Measurements from ENCODE around the gene CA12. TPM values are rescaled to one million over a fixed set of nuclear protein-coding genes. Genes with fewer than 3 reads are reported as not detected.

Gene CA12
- total and polyA plus RNA-seq, 2 donors (not counting 3 experiments of a cell fraction or from before 2014, with no cell fraction given) = 1.1 to 5.9 TPM

- no peak overlapping the region for H3K9ac ChIP-seq (replicated peaks; ENCODE audit: extremely low read depth, insufficient read depth, low read length)
- dilution Hi-C loops (cut with MboI; ENCODE audit: extremely low pct_ligation_motif_present, low sequenced_read_pairs) (no loop called here), intact Hi-C loops (cut with micrococcal nuclease) (no loop called here)
- H3K4me2 ChIP-seq (ENCODE audit: insufficient read depth, low read length) = no peak overlapping the region
- no peak for FAIRE-seq
- no peaks in the 10 kb centered on the region for H4K20me1 ChIP-seq (replicated peaks; ENCODE audit: control insufficient read depth, extremely low read depth, insufficient read depth, low read length)
- no peak overlapping the region for H2AFZ ChIP-seq (ENCODE audit: low read depth, low read length)
- POLR2A ChIA-PET = no interaction called here
- BruUV-seq (replicated peaks) = no TSS peak
- H3K4me1 ChIP-seq (ENCODE audit: control insufficient read depth, extremely low read depth, insufficient read depth, low read length) = no peaks in the 10 kb centered on the region
- no peak for DNase-seq (ENCODE audit: low read depth, low spot score)
- H3K4me3 ChIP-seq (replicated peaks in 1 of 3; ENCODE audit: insufficient read depth in 1 of 3, low read depth in 1 of 3, low read length in 3 of 3) = no peak overlapping the region
- CTCF ChIA-PET = interaction anchor here (0.9 kb wide), 1 partner anchor 11 kb away, joined by 3 read pairs; no protein-coding TSS in a partner anchor
- TF ChIP-seq CTCF (IDR thresholded peaks at IDR 0.05; ENCODE audit: extremely low read depth in 1 of 2, insufficient read depth in 1 of 2, low read depth in 1 of 2, low read length in 2 of 2) = no peak
- TF ChIP-seq POLR2A (IDR thresholded peaks at IDR 0.05; ENCODE audit: low read depth, low read length) = no peak
- TF ChIP-seq EZH2 (IDR thresholded peaks at IDR 0.05; ENCODE audit: borderline replicate concordance, low read depth, low read length, severe bottlenecking) = no peak
- no peak for TF ChIP-seq MAX (IDR thresholded peaks at IDR 0.05; ENCODE audit: insufficient read depth, insufficient read length)
- no peak for TF ChIP-seq POLR2AphosphoS5 (IDR thresholded peaks at IDR 0.05; ENCODE audit: insufficient read depth, low read depth, low read length)
- TF ChIP-seq JUN (IDR thresholded peaks at IDR 0.05; ENCODE audit: borderline replicate concordance, insufficient read depth, insufficient read length, low read depth) = no peak
- TF ChIP-seq FOS (IDR thresholded peaks at IDR 0.05; ENCODE audit: borderline replicate concordance, insufficient read depth, low read length) = no peak
- no peaks in the 10 kb centered on the region for H3K27me3 ChIP-seq (ENCODE audit: control insufficient read depth in 2 of 2, insufficient read depth in 2 of 2, low read length in 2 of 2)
- H3K27ac ChIP-seq (ENCODE audit: insufficient read depth, low read depth, low read length) = no peak overlapping the region
- H3K9me3 ChIP-seq (replicated peaks; ENCODE audit: control insufficient read depth, insufficient read depth, low read length) = no peaks in the 10 kb centered on the region
- H3K79me2 ChIP-seq (ENCODE audit: control insufficient read depth, insufficient read depth, low read length) = no peaks in the 10 kb centered on the region
- no peaks in the 10 kb centered on the region for H3K9me1 ChIP-seq (replicated peaks; ENCODE audit: control insufficient read depth, extremely low read depth, insufficient read depth, low read length)
- H3K36me3 ChIP-seq (ENCODE audit: control insufficient read depth in 2 of 2, extremely low read depth in 1 of 2, insufficient read depth in 2 of 2, low read length in 2 of 2) = no peaks in the 10 kb centered on the region
Observed at GRCh38 chr15:63324770-63325169, 56.9 kb downstream of the CA12 start.

Measured in endothelial cell of umbilical vein (primary cell).